DMS79 (cell line): ENCODE results near the gene RNFT2.

Experiments
- DNase-seq: peaks from one replicate; lab custom pipeline; 2025; lab: John Stamatoyannopoulos, UW

The RNFT2 gene

GRCh38 chr12:116737774-116738657 is at the start of gene RNFT2, which contains the start of gene SPRING1:
RNFT2 (plus strand) TSS chr12:116738315; CDS start chr12:116740498, 2,183 bp downstream.
SPRING1 (minus strand) TSS chr12:116738069; CDS start chr12:116737900, 169 bp downstream.
- peak; percentile 98 for DNase-seq

- DNase-seq, result no peak
These were observed 48.6 kb upstream of the RNFT2 start for GRCh38 chr12:116689521-116689920.

GRCh38 chr12:116689979-116690744 is 48.0 kb upstream of the RNFT2 start:
- DNase-seq, result no peak

GRCh38 chr12:116691205-116691604 is 46.9 kb upstream of the RNFT2 start:
- no peak for DNase-seq

- DNase-seq, result no peak
These were observed 46.5 kb upstream of the RNFT2 start for GRCh38 chr12:116691636-116692035.

GRCh38 chr12:116692605-116693004 is 45.5 kb upstream of the RNFT2 start:
- no peak for DNase-seq

GRCh38 chr12:116693286-116694227 is 44.6 kb upstream of the RNFT2 start:
- peak; percentile 76 for DNase-seq

GRCh38 chr12:116694653-116695463 is 43.3 kb upstream of the RNFT2 start:
- no peak for DNase-seq

- DNase-seq, result no peak
These were observed 42.7 kb upstream of the RNFT2 start for GRCh38 chr12:116695464-116695725.

GRCh38 chr12:116697305-116697704 is 40.8 kb upstream of the RNFT2 start:
- DNase-seq, result peak; percentile 45

GRCh38 chr12:116697716-116698115 is 40.4 kb upstream of the RNFT2 start:
- peak; percentile 69 for DNase-seq

- peak; percentile 77 for DNase-seq
These were observed 40.0 kb upstream of the RNFT2 start for GRCh38 chr12:116698116-116698515.

GRCh38 chr12:116698554-116699075 is 39.5 kb upstream of the RNFT2 start:
- DNase-seq, result no peak

- DNase-seq, result no peak
These were observed 38.0 kb upstream of the RNFT2 start for GRCh38 chr12:116700066-116700465.

GRCh38 chr12:116701432-116701831 is 36.7 kb upstream of the RNFT2 start:
- DNase-seq, result no peak

- no peak for DNase-seq
These were observed 34.8 kb upstream of the RNFT2 start for GRCh38 chr12:116703214-116703795.

- no peak for DNase-seq
These were observed 30.4 kb upstream of the RNFT2 start for GRCh38 chr12:116707751-116708150.

GRCh38 chr12:116708826-116709756 is 29.0 kb upstream of the RNFT2 start:
- peak; percentile 66 for DNase-seq

- DNase-seq, result no peak
These were observed 28.3 kb upstream of the RNFT2 start for GRCh38 chr12:116709768-116710167.
